Choroid plexus epithelial cell (primary cell): ENCODE data around the gene COG2.

Experiments used
- DNase-seq: peaks from one replicate; pipeline ENCODE4 v3.0.0-alpha.2; 2010; ENCODE audit warnings: low read depth
- H3K4me3 ChIP-seq: 2 replicates; pipeline ENCODE4 v1.5.1; 2011; ENCODE audit warnings: low read depth, mild to moderate bottlenecking, control low read depth, low read length, moderate library complexity
- TF ChIP-seq, protein P1 (sequence below): conservative IDR thresholded peaks from 2 replicates; pipeline ENCODE4 v1.5.1; 2011; ENCODE audit warnings: low read depth, mild to moderate bottlenecking, control low read depth, inconsistent platforms, low read length, moderate library complexity

The COG2 gene

GRCh38 chr1:230682274-230682673 lies 40.0 kb downstream of the COG2 start:
- no peak overlapping the region for H3K4me3 ChIP-seq
- DNase-seq: peak; percentile 5
- TF ChIP-seq, protein P1, sequence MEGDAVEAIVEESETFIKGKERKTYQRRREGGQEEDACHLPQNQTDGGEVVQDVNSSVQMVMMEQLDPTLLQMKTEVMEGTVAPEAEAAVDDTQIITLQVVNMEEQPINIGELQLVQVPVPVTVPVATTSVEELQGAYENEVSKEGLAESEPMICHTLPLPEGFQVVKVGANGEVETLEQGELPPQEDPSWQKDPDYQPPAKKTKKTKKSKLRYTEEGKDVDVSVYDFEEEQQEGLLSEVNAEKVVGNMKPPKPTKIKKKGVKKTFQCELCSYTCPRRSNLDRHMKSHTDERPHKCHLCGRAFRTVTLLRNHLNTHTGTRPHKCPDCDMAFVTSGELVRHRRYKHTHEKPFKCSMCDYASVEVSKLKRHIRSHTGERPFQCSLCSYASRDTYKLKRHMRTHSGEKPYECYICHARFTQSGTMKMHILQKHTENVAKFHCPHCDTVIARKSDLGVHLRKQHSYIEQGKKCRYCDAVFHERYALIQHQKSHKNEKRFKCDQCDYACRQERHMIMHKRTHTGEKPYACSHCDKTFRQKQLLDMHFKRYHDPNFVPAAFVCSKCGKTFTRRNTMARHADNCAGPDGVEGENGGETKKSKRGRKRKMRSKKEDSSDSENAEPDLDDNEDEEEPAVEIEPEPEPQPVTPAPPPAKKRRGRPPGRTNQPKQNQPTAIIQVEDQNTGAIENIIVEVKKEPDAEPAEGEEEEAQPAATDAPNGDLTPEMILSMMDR: no peak

- TF ChIP-seq, protein P1: no peak
- H3K4me3 ChIP-seq: no peak overlapping the region
- peak; percentile 46 for DNase-seq
Measured at GRCh38 chr1:230682882-230683610, 40.8 kb downstream of the COG2 start.

GRCh38 chr1:230684146-230684545 lies 41.9 kb downstream of the COG2 start:
- TF ChIP-seq, protein P1: no peak
- H3K4me3 ChIP-seq: no peak overlapping the region
- no peak for DNase-seq

DNA sequence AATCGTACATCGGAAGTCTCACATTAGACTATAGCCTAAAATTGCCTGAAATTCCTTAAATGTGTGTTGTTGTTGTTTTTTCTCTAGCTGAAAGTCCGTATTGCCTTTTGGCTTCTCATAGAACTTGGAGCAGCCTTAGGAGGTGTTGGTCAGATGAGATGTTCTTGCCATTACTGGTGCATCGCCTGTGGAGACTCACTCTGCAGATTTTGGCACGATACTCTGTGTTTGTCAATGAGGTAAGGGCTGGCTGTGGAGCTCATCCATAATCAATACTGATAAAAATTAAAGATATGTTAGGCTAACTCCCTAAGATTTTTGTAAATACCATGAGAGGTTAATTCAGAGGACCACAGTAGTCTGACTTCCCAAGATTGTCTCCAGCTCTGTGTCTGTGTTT lies 42.7 kb downstream of the COG2 start:
- DNase-seq: no peak
- H3K4me3 ChIP-seq: no peak overlapping the region
- TF ChIP-seq, protein P1: no peak

DNA sequence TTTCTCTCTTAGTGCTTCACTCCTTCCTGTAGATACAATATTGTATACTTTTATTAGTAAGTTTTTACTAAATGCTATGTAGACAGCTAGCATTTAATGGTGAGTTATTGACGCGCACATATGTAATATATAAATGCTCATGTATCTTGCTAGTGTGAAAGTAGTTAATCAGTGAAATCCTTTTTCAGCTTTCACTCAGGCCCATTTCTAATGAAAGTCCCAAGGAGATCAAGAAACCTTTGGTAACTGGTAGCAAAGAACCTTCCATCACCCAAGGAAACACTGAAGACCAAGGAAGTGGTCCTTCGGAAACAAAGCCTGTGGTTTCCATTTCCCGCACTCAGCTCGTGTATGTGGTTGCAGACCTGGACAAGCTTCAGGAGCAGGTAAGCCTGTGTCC lies 44.5 kb downstream of the COG2 start:
- no peak for DNase-seq
- H3K4me3 ChIP-seq: no peak overlapping the region
- TF ChIP-seq, protein P1: no peak

- DNase-seq: no peak
- TF ChIP-seq, protein P1: no peak
- no peak overlapping the region for H3K4me3 ChIP-seq
Measured at GRCh38 chr1:230690101-230690500, 47.8 kb downstream of the COG2 start.

- TF ChIP-seq, protein P1: no peak
- no peak for DNase-seq
- no peak overlapping the region for H3K4me3 ChIP-seq
Measured at GRCh38 chr1:230691615-230692014, 49.3 kb downstream of the COG2 start.
